ENCODE measurements around the gene LHPP. TPM values are rescaled to one million over a fixed set of nuclear protein-coding genes. Genes with fewer than 3 reads are reported as not detected.

LHPP gene
- total and polyA plus RNA-seq, 11 donors, result 5.6 to 23.5 (median 13.2) TPM

- Histone ChIP-seq H3K4me3 (no peak overlapping the region), H3K27ac (peak overlapping the region; percentile 11 to 97 (median 70)), H3K27me3 (no peaks in the 10 kb centered on the region), H3K4me1 (peaks cover 28 to 93% (median 73%) of the 10 kb centered on the region in 12 donors), H3K36me3 (peaks cover 0 to 11% (median 0%) of the 10 kb centered on the region in 9 donors), H3K9me3 (no peaks in the 10 kb centered on the region)
- intact Hi-C loops (cut with DNase I), result no loop called here
- peak; percentile 20 to 57 (median 35) for ATAC-seq
- WGBS, 4 donors, result 56 to 67% (median 62%) methylated on average over 15 to 17 of the region's 17 CpGs
- DNase-seq, result peak in 3 of 5 donors; percentile 51 to 70 (median 59)
- no peak for TF ChIP-seq CTCF (IDR thresholded peaks at IDR 0.05)
These were observed 192.4 kb downstream of the LHPP start for GRCh38 chr10:124653811-124654651.

GRCh38 chr10:124654686-124655085, 193.1 kb downstream of the LHPP start:
- Histone ChIP-seq H3K4me1 (peaks cover 22 to 93% (median 72%) of the 10 kb centered on the region in 12 donors), H3K4me3 (no peak overlapping the region), H3K27me3 (no peaks in the 10 kb centered on the region), H3K36me3 (peaks cover 0 to 11% (median 0%) of the 10 kb centered on the region in 9 donors), H3K27ac (peak overlapping the region in 11 of 12 donors; percentile 43 to 97 (median 71)), H3K9me3 (no peaks in the 10 kb centered on the region)
- TF ChIP-seq POLR2A (IDR thresholded peaks at IDR 0.05), result no peak
- TF ChIP-seq CTCF (IDR thresholded peaks at IDR 0.05), result no peak
- intact Hi-C loops (cut with DNase I), result no loop called here
- WGBS, 4 donors, result 69 to 85% (median 77%) methylated on average over 6 to 7 of the region's 7 CpGs
- DNase-seq (peak in 2 of 5 donors; percentile 16 to 17), ATAC-seq (peak in 1 of 4 donors; percentile 8)

GRCh38 chr10:124655191-124656112, 193.8 kb downstream of the LHPP start:
- ATAC-seq, result no peak
- no peak for TF ChIP-seq CTCF (IDR thresholded peaks at IDR 0.05)
- no peak for TF ChIP-seq POLR2A (IDR thresholded peaks at IDR 0.05)
- peak in 2 of 5 donors; percentile 12 to 22 for DNase-seq
- no peak overlapping the region for H3K4me3 ChIP-seq
- no peaks in the 10 kb centered on the region for H3K9me3 ChIP-seq
- intact Hi-C loops (cut with DNase I), result no loop called here
- H3K27me3 ChIP-seq, result no peaks in the 10 kb centered on the region
- H3K36me3 ChIP-seq, result peaks cover 0 to 11% (median 0%) of the 10 kb centered on the region in 9 donors
- 77 to 87% (median 82%) methylated on average over 13 of the region's 13 CpGs for WGBS, 4 donors
- peaks cover 22 to 88% (median 68%) of the 10 kb centered on the region in 12 donors for H3K4me1 ChIP-seq
- peak overlapping the region in 10 of 12 donors; percentile 43 to 97 (median 73) for H3K27ac ChIP-seq

All from heart left ventricle (tissue), 16 donors.